ENCODE measurements around the gene EIF4A2. TPM values are rescaled to one million over a fixed set of nuclear protein-coding genes. Genes with fewer than 3 reads are reported as not detected.

EIF4A2 gene
- total RNA-seq (100 to 1,000 TPM; 563 to 564 TPM), polyA plus RNA-seq (211 TPM)

DNA sequence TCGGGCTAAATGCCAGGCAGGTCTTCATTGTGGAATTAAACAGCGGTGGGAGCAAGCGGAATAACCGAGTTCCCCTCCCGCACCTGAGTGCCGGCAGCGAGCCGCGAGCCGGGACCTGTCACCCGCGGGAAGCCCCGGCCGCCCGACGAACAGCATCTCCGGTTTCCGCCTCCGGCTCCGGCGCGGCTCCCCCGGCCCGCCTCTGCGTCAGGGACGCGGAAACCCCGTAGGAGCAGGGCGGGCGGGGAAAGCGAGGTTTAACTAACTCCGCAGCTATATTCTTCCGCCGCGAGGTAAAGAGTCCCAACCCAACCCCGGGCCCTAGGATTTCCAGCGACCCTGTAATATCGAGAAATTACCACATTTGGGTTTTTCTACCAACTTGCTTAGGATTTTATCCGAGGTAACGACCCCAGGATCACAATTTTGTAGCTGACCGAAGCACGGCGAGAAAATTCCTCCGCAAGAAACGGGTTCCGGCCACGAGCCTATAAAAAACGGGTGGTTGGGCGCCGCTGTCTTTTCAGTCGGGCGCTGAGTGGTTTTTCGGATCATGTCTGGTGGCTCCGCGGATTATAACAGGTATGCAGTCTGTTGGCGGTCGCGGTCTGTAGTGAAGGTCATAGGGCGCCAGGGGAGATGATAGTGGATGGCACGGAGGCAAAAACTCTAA lies at the start of gene EIF4A2:
EIF4A2 (plus strand) TSS at position 520 of the 673 bp plus-strand sequence; CDS start at position 554, 34 bp downstream.
- Histone ChIP-seq H3K4me3 (ENCODE audit: low read length) (peak within 1 kb of the TSS; percentile 99), H3K27me3 (ENCODE audit: insufficient read depth, low read length, poor library complexity, severe bottlenecking) (no peaks in the 10 kb centered on the region), H3K27ac (ENCODE audit: low read depth, low read length) (peak within 1 kb of the TSS; percentile 98), H3K9me3 (ENCODE audit: low read length) (no peaks in the 10 kb centered on the region), H3K4me1 (ENCODE audit: insufficient read depth, low read length) (peaks cover 44% of the 10 kb centered on the region), H3K36me3 (ENCODE audit: insufficient read depth, low read length) (peaks cover 42% of the 10 kb centered on the region)
- peak; percentile 85 to 94 (median 92) for DNase-seq
- peaks cover 50 to 58% (median 54%) of the 10 kb centered on the region in 3 donors for H3K4me1 Mint-ChIP-seq
- peaks cover 0 to 4% (median 0%) of the 10 kb centered on the region in 5 donors for H3K9me3 Mint-ChIP-seq
- peaks cover 0 to 13% of the 10 kb centered on the region in 2 donors for H3K27me3 Mint-ChIP-seq
- ChIA-PET CTCF (interaction anchor here (0.9 to 3.8 kb wide), 8 partner anchors 10 to 168 kb away, joined by 3 to 14 read pairs (median 6); partner anchors contain the start of gene RFC4), POLR2A (interaction anchor here (0.7 to 4.8 kb wide), 16 partner anchors 11 to 1197 kb away, joined by 3 to 106 read pairs (median 8); partner anchors contain the start of genes DNAJB11, RFC4, RPL39L and SENP2)
- H3K27ac Mint-ChIP-seq: peak within 1 kb of the TSS; percentile 97 to 100 (median 99)
- H3K4me3 Mint-ChIP-seq: peak within 1 kb of the TSS; percentile 96 to 99 (median 99)
- H3K36me3 Mint-ChIP-seq: peaks cover 39 to 56% (median 44%) of the 10 kb centered on the region in 3 donors

DNA sequence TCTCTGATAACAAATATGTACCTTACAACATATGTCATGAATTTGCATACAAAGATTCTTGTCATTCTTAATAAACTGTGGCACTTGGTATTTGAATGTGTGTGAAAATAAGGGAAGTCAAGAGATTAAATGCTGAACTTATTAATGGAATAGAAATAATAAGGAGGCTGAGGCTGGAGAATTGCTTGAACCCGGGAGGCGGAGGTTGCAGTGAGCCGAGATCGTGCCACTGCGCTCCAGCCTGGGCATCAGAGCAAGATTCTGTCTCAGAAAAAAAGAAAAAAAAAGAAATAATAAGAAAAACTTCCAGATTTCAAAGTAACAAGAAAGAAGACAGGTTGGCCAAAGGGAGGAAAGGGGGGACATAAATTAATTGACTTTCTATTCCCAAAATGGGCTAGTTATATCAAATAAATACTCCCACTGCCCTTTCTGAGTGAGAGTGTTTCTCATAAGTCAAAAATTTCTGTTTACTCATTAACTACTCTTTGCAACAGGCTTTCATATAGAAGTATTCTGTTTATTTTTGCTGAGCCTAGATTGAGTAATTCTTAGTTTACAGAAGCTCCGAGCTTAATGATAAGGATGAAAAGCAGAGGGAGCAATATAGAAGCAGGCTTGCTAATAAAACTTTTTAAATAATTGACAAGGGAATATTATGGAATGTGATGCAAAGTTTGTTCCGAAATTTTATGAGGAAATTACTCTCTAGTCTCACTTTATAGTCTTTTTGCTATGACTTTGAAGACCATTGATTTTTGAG lies 40.6 kb upstream of the EIF4A2 start:
- POLR2A ChIA-PET: no interaction called here
- Histone ChIP-seq H3K27me3 (ENCODE audit: insufficient read depth, low read length, poor library complexity, severe bottlenecking) (no peaks in the 10 kb centered on the region), H3K4me1 (ENCODE audit: insufficient read depth, low read length) (no peaks in the 10 kb centered on the region), H3K9me3 (ENCODE audit: low read length) (no peaks in the 10 kb centered on the region), H3K27ac (ENCODE audit: low read depth, low read length) (no peak overlapping the region), H3K36me3 (ENCODE audit: insufficient read depth, low read length) (no peaks in the 10 kb centered on the region), H3K4me3 (ENCODE audit: low read length) (no peak overlapping the region)
- H3K27me3 Mint-ChIP-seq: peaks cover 0 to 2% of the 10 kb centered on the region in 2 donors
- no peaks in the 10 kb centered on the region for H3K4me1 Mint-ChIP-seq
- no peak overlapping the region for H3K4me3 Mint-ChIP-seq
- no peaks in the 10 kb centered on the region for H3K9me3 Mint-ChIP-seq
- CTCF ChIA-PET: no interaction called here
- H3K27ac Mint-ChIP-seq: no peak overlapping the region
- H3K36me3 Mint-ChIP-seq: peaks cover 0 to 5% (median 4%) of the 10 kb centered on the region in 3 donors
- no peak for DNase-seq

DNA sequence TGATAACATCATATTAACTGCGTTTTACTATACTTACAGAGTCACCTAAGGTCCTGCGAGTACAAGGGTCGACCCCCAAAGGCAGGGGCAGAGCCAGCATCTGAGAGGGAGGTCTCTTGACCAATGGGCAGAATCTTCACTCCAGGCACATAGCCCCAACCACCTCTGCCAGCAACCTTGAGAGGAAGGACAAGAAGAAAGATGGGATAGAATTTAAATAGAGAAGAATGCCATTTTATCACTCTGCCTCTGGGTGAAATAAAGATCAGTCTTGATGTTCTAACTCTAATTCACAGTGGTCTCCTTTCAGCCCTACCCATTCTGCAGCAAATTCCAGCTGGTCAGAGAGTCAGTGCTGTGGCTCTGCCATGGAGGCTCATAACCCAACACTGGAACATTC lies 39.7 kb upstream of the EIF4A2 start:
- no peak for DNase-seq
- Histone ChIP-seq H3K27me3 (ENCODE audit: insufficient read depth, low read length, poor library complexity, severe bottlenecking) (no peaks in the 10 kb centered on the region), H3K36me3 (ENCODE audit: insufficient read depth, low read length) (no peaks in the 10 kb centered on the region), H3K27ac (ENCODE audit: low read depth, low read length) (no peak overlapping the region), H3K4me3 (ENCODE audit: low read length) (no peak overlapping the region), H3K4me1 (ENCODE audit: insufficient read depth, low read length) (no peaks in the 10 kb centered on the region), H3K9me3 (ENCODE audit: low read length) (no peaks in the 10 kb centered on the region)
- H3K4me3 Mint-ChIP-seq: no peak overlapping the region
- H3K27ac Mint-ChIP-seq: no peak overlapping the region
- H3K27me3 Mint-ChIP-seq: peaks cover 0 to 4% of the 10 kb centered on the region in 2 donors
- ChIA-PET CTCF (no interaction called here), POLR2A (no interaction called here)
- no peaks in the 10 kb centered on the region for H3K9me3 Mint-ChIP-seq
- H3K4me1 Mint-ChIP-seq: no peaks in the 10 kb centered on the region
- H3K36me3 Mint-ChIP-seq: peaks cover 0 to 5% (median 4%) of the 10 kb centered on the region in 3 donors

DNA sequence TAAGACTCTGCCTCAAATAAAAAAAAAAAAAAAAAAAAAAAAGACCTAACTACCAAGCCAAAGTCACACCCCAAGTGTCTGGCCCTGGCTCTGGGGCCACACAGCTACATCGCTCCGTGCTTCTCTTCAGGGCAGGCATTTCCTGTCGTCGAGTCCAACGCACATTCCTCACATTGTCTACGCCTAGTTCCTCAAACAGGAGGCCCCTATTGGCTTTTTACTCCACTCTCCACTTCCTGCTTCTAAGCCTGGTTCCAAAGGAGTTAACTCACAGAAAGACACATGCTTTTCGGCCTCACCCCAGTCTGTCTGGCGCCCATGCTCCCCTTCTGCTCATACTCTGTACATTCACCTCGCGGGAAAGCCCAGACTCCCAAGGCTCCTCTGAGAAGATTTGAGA lies 37.4 kb upstream of the EIF4A2 start:
- ChIA-PET CTCF (no interaction called here), POLR2A (interaction anchor here (0.7 kb wide), 1 partner anchor 1044 kb away, joined by 12 read pairs; no protein-coding TSS in a partner anchor)
- DNase-seq: no peak

DNA sequence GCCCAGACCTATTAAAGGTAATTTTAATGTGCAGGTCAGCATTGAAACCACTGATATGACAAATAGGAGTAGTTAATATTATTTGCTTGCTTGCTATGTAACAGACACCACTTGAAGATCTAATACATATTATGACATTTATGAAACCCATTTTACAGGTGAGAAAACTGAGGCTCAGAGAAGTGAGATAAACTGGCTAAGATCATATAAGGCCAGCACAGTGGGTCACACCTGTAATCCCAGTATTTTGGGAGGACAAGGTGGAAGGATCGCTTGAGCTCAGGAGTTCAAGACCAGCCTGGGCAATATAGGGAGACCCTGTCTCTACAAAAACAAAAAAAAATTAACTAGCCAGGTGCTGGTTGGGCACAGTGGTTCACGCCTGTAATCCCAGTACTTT lies 33.1 kb upstream of the EIF4A2 start:
- no peak overlapping the region for H3K27ac Mint-ChIP-seq
- no peak for DNase-seq
- H3K4me3 ChIP-seq (ENCODE audit: low read length): no peak overlapping the region
- H3K9me3 Mint-ChIP-seq: no peaks in the 10 kb centered on the region
- peaks cover 0 to 4% of the 10 kb centered on the region in 2 donors for H3K27me3 Mint-ChIP-seq
- H3K27me3 ChIP-seq (ENCODE audit: insufficient read depth, low read length, poor library complexity, severe bottlenecking): no peaks in the 10 kb centered on the region
- H3K27ac ChIP-seq (ENCODE audit: low read depth, low read length): no peak overlapping the region
- H3K36me3 Mint-ChIP-seq: no peaks in the 10 kb centered on the region
- H3K9me3 ChIP-seq (ENCODE audit: low read length): no peaks in the 10 kb centered on the region
- H3K36me3 ChIP-seq (ENCODE audit: insufficient read depth, low read length): no peaks in the 10 kb centered on the region
- no peak overlapping the region for H3K4me3 Mint-ChIP-seq
- H3K4me1 Mint-ChIP-seq: no peaks in the 10 kb centered on the region
- ChIA-PET CTCF (no interaction called here), POLR2A (no interaction called here)
- no peaks in the 10 kb centered on the region for H3K4me1 ChIP-seq (ENCODE audit: insufficient read depth, low read length)

More for the DNA sequence above, 37.4 kb upstream of the EIF4A2 start:
- H3K9me3 Mint-ChIP-seq: no peaks in the 10 kb centered on the region
- peaks cover 0 to 4% of the 10 kb centered on the region in 2 donors for H3K27me3 Mint-ChIP-seq
- H3K4me1 Mint-ChIP-seq: no peaks in the 10 kb centered on the region
- peaks cover 0 to 5% (median 4%) of the 10 kb centered on the region in 3 donors for H3K36me3 Mint-ChIP-seq
- Histone ChIP-seq H3K4me3 (ENCODE audit: low read length) (no peak overlapping the region), H3K9me3 (ENCODE audit: low read length) (no peaks in the 10 kb centered on the region), H3K4me1 (ENCODE audit: insufficient read depth, low read length) (no peaks in the 10 kb centered on the region), H3K27ac (ENCODE audit: low read depth, low read length) (no peak overlapping the region), H3K27me3 (ENCODE audit: insufficient read depth, low read length, poor library complexity, severe bottlenecking) (no peaks in the 10 kb centered on the region), H3K36me3 (ENCODE audit: insufficient read depth, low read length) (no peaks in the 10 kb centered on the region)
- no peak overlapping the region for H3K4me3 Mint-ChIP-seq
- no peak overlapping the region for H3K27ac Mint-ChIP-seq

DNA sequence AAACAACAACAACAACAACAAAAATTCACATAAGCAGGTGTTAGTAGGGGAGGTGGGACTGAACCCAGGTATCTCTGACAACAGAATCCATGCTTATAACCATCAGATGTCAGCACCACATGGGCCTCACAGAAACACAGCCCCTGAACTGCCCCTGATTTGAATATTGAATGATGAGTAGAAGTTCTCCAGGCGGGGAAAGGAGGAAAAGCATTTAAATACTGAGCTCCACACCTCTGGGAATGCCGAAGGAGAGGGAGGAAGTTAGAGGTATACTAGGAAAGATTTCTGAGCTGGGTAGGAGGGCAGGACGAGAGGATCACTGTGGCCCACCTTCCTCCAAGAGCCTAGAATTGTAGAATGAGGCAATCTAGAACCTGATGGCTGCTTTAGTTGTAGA lies 31.9 kb upstream of the EIF4A2 start:
- H3K27me3 Mint-ChIP-seq: peaks cover 0 to 1% of the 10 kb centered on the region in 2 donors
- ChIA-PET POLR2A (no interaction called here), CTCF (no interaction called here)
- Histone ChIP-seq H3K4me1 (ENCODE audit: insufficient read depth, low read length) (no peaks in the 10 kb centered on the region), H3K36me3 (ENCODE audit: insufficient read depth, low read length) (no peaks in the 10 kb centered on the region), H3K27me3 (ENCODE audit: insufficient read depth, low read length, poor library complexity, severe bottlenecking) (no peaks in the 10 kb centered on the region), H3K27ac (ENCODE audit: low read depth, low read length) (no peak overlapping the region), H3K9me3 (ENCODE audit: low read length) (no peaks in the 10 kb centered on the region), H3K4me3 (ENCODE audit: low read length) (no peak overlapping the region)
- no peak overlapping the region for H3K27ac Mint-ChIP-seq
- no peaks in the 10 kb centered on the region for H3K4me1 Mint-ChIP-seq
- no peaks in the 10 kb centered on the region for H3K9me3 Mint-ChIP-seq
- DNase-seq: no peak
- H3K36me3 Mint-ChIP-seq: no peaks in the 10 kb centered on the region
- no peak overlapping the region for H3K4me3 Mint-ChIP-seq

DNA sequence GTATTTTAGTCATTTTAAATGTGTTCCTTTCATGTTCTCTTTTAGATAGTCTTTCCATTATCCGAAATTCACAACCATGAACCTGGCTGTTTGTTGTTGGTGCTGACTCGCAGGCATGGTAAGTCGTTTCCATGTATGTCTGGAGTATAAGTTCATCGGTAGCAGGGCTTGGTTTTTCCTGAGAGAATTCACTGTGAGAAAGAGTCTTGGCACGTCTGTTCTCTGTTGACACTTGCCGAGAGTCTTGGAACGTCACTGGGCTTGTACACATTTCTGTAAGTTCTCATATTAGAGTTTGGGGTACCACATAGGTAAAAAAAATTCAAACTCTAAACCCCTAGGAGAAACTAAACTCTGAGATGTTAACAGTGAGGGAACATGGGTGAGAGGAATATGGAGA lies 29.4 kb upstream of the EIF4A2 start:
- DNase-seq: no peak
- H3K4me3 Mint-ChIP-seq: peak overlapping the region in 1 of 7 donors; percentile 13
- no peaks in the 10 kb centered on the region for H3K9me3 ChIP-seq (ENCODE audit: low read length)
- ChIA-PET POLR2A (no interaction called here), CTCF (no interaction called here)
- no peak overlapping the region for H3K27ac ChIP-seq (ENCODE audit: low read depth, low read length)
- H3K4me1 ChIP-seq (ENCODE audit: insufficient read depth, low read length): no peaks in the 10 kb centered on the region
- H3K9me3 Mint-ChIP-seq: no peaks in the 10 kb centered on the region
- H3K4me1 Mint-ChIP-seq: no peaks in the 10 kb centered on the region
- H3K36me3 Mint-ChIP-seq: no peaks in the 10 kb centered on the region
- no peaks in the 10 kb centered on the region for H3K27me3 Mint-ChIP-seq
- H3K4me3 ChIP-seq (ENCODE audit: low read length): no peak overlapping the region
- H3K27ac Mint-ChIP-seq: no peak overlapping the region
- H3K36me3 ChIP-seq (ENCODE audit: insufficient read depth, low read length): no peaks in the 10 kb centered on the region
- H3K27me3 ChIP-seq (ENCODE audit: insufficient read depth, low read length, poor library complexity, severe bottlenecking): no peaks in the 10 kb centered on the region

DNA sequence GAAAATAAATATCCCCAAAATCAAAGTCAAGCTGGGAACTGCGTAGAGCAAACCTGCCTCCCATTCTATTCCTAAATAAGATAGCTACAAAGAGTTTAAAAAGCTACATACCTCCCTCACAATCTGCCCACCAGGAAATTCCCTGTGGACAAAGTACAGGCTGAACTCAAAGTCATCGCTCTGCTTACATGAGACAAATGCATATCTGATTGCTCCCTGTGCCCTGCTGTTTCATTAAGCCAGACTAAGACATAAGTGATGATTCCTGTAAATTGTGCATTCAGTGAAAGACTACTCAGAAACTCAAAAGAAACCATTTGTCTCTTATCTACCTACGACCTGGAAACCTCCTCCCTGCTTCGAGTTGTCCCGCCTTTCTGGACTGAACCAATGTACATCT lies 28.5 kb upstream of the EIF4A2 start:
- ChIA-PET CTCF (interaction anchor here (1.5 kb wide), 1 partner anchor 16 kb away, joined by 3 read pairs; no protein-coding TSS in a partner anchor), POLR2A (no interaction called here)
- H3K4me1 Mint-ChIP-seq: no peaks in the 10 kb centered on the region
- Histone ChIP-seq H3K27ac (ENCODE audit: low read depth, low read length) (no peak overlapping the region), H3K36me3 (ENCODE audit: insufficient read depth, low read length) (no peaks in the 10 kb centered on the region), H3K4me1 (ENCODE audit: insufficient read depth, low read length) (no peaks in the 10 kb centered on the region), H3K9me3 (ENCODE audit: low read length) (no peaks in the 10 kb centered on the region), H3K27me3 (ENCODE audit: insufficient read depth, low read length, poor library complexity, severe bottlenecking) (no peaks in the 10 kb centered on the region), H3K4me3 (ENCODE audit: low read length) (no peak overlapping the region)
- H3K27ac Mint-ChIP-seq: peak overlapping the region in 1 of 8 donors; percentile 50
- no peaks in the 10 kb centered on the region for H3K9me3 Mint-ChIP-seq
- no peaks in the 10 kb centered on the region for H3K36me3 Mint-ChIP-seq
- H3K27me3 Mint-ChIP-seq: no peaks in the 10 kb centered on the region
- no peak overlapping the region for H3K4me3 Mint-ChIP-seq
- no peak for DNase-seq

Measured in CD8-positive, alpha-beta memory T cell (primary cell).